HL-60 (cell line): ENCODE results near the gene FTSJ1.

Experiments
- CTCF ChIP-seq: IDR thresholded peaks from one replicate; pipeline ENCODE4 v1.5.1; 2011; ENCODE audit warnings: low read length, control low read depth, inconsistent platforms; ENCODE audit not compliant: insufficient read depth
- GABPA ChIP-seq: IDR thresholded peaks from 2 replicates; pipeline ENCODE4 v1.6.1; 2012; ENCODE audit warnings: low read depth
- POLR2AphosphoS5 ChIP-seq: IDR thresholded peaks from 2 replicates; pipeline ENCODE4 v1.6.1; 2012; ENCODE audit warnings: low read depth
- REST ChIP-seq: IDR thresholded peaks from 2 replicates; pipeline ENCODE4 v1.6.1; 2012; ENCODE audit warnings: low read depth; ENCODE audit not compliant: insufficient replicate concordance
- SPI1 ChIP-seq: IDR thresholded peaks from 2 replicates; pipeline ENCODE4 v1.6.1; 2012; ENCODE audit warnings: low read depth, mild to moderate bottlenecking, borderline replicate concordance

- no peak for TF ChIP-seq POLR2AphosphoS5
- no peak for TF ChIP-seq CTCF
- no peak for TF ChIP-seq GABPA
- no peak for TF ChIP-seq REST
- TF ChIP-seq SPI1: no peak
Observed at GRCh38 chrX:48482526-48482925, 6.5 kb downstream of the FTSJ1 start.
